Stimulated activated naive CD8-positive, alpha-beta T cell treated with anti-CD3 and anti-CD28 coated beads, Interleukin-15, amount 100 ng/mL, for 72 hours (primary cell): ENCODE data around the gene CELA2B.
"Not testable (repeated sequence)": the region's sequence is repeated elsewhere in the genome, so short reads cannot be mapped to it uniquely, and the experiment has no call there.

Experiments used
- ATAC-seq: fragments of 150-1000 bp; cut with Tn5 transposase; 2 replicates; pipeline ENCODE4 v1.10.0; 2021; ENCODE audit warnings: mild to moderate bottlenecking, moderate library complexity
- DNase-seq, 2 donors: peaks; one replicate each; pipeline ENCODE4 v3.0.0; 2021 to 2022
- H3K27ac Mint-ChIP-seq, 2 donors: one replicate each; pipeline ENCODE4 v1.8.0; 2022; ENCODE audit warnings: mild to moderate bottlenecking in 2 of 2, mixed read lengths in 2 of 2, moderate library complexity in 2 of 2
- H3K27me3 Mint-ChIP-seq: one replicate; pipeline ENCODE4 v1.8.0; 2022; ENCODE audit warnings: mixed read lengths
- H3K4me1 Mint-ChIP-seq: one replicate; pipeline ENCODE4 v1.8.0; 2022; ENCODE audit warnings: mild to moderate bottlenecking, mixed read lengths
- H3K4me3 Mint-ChIP-seq, 2 donors: one replicate each; pipeline ENCODE4 v1.8.0; 2022; ENCODE audit warnings: mild to moderate bottlenecking in 2 of 2, mixed read lengths in 2 of 2, moderate library complexity in 1 of 2
- H3K9me3 Mint-ChIP-seq, 2 donors: one replicate each; pipeline ENCODE4 v1.8.0; 2022; ENCODE audit warnings: mixed read lengths in 2 of 2

The CELA2B gene

DNA sequence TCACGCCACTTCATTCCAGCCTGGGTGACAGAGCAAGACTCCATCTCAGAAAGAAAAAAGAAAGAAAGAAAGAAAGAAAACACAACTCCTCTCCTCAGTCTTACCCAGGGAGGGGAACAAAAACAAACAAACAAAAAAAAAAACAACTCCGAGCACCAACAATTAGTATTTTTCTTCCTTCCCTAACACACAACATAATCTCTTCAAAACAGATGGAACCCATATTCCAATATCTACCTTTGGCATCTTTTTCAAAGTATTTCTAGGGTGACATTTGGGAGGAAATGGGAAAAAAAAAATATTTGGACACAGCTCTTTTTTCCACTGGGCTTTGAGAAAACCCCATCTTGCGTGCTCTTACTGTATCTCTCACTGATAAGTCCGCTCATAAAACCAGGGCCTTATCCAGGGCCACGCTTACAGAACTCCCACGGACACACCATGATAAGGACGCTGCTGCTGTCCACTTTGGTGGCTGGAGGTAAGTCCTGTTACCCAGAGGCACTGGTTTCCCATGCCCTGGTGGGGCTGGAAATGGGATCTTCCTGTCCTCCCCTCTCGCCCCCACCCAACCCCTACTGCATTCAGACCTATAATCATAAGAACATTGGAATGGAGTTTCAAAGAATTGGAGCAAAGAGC, 19.5 kb upstream of the CELA2B start, which contains the start of gene CELA2A:
TSS of gene CELA2A (plus strand) at position 420 of the 642 bp plus-strand sequence. CDS start at position 442, 22 bp downstream.
- DNase-seq: no peak
- Mint-ChIP-seq H3K9me3 (no peaks in the 10 kb centered on the region), H3K27me3 (peaks cover 7% of the 10 kb centered on the region), H3K4me1 (no peaks in the 10 kb centered on the region), H3K4me3 (no peak within 1 kb of the TSS), H3K27ac (no peak within 1 kb of the TSS)
- ATAC-seq: no peak

DNA sequence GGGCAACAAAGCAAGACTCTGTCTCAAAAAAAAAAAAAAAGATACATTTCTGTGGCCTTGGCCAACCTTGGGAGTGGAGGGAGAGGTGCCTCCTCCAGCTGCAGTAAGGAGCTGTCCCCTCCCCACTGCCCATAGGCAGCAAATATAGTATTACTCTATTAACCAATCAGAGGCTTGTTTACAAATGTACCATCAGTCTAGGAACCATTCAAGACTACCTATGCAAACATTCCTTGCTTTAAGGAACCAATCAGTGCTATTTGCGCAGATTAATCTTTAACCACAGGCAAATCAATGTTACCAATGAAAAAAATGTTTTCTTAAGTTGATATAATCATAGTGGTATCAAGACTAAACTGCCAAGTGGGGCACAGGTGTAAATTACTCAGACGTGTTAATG, 18.3 kb upstream of the CELA2B start:
- Mint-ChIP-seq H3K4me1 (no peaks in the 10 kb centered on the region), H3K4me3 (no peak overlapping the region), H3K27ac (no peak overlapping the region), H3K27me3 (peaks cover 7% of the 10 kb centered on the region), H3K9me3 (no peaks in the 10 kb centered on the region)
- DNase-seq (no peak), ATAC-seq (no peak)

DNA sequence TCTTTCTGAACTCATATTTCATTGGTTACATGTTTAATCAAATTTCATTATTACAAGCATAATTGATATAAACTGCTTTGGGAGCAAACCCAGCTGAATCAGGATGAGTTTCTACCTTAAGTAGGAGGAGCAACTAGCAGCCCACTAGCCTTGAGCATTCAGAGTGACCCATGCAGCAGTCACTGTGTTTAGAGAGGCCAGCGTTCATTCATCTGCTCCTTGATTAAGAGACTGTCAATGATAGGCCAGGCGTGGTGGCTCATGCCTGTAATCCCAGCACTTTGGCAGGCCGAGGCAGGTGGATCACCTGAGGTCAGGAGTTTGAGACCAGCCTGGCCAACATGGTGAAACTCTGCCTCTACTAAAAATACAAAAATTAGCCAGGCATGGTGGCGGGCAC, 17.5 kb upstream of the CELA2B start:
- not testable (repeated sequence) for DNase-seq, H3K9me3 Mint-ChIP-seq, ATAC-seq, H3K4me1 Mint-ChIP-seq, H3K27me3 Mint-ChIP-seq, H3K4me3 Mint-ChIP-seq, H3K27ac Mint-ChIP-seq

DNA sequence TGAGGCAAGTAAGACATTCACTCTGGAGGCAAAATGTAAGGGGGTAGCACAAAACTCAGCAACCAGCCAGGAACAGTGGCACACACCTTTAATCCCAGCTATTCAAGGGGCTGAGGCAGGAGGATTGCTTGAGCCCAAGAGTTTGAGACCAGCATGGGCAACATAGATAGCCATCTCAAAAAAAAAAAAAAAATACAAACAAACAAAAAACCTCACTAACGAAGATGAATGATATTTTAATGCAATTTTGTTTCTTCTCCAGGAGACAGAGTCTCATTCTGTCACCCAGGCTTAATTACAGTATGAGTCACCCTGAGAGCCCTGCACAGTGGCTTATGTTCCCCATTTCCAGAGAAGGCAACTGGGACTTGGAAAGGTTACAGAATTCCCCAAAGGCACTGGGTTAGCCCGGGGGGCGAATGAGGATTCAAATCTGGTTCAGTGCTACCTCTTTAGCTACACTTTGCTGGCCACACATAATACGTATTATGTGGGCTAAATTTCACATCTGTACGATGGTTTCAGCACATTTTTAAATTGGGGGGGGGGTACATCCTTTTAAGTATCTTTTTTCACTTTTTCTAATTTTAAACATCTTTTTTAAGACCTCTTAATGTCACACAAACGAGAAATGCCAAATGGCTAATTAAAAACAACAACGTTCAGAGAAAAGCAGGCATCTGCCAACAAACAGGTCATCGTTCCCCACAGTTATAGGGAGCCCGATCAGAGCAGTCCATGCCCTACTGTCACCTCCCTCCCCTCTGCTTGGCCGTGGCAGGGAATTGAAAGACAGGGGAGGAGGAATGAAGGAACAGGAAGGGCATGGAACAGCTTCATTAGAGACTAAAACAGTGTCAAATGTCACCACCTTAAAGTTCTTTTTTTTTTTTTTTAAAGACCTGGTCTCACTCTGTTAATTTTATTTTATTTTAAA, 15.9 kb upstream of the CELA2B start:
- Mint-ChIP-seq H3K4me3 (no peak overlapping the region), H3K9me3 (no peaks in the 10 kb centered on the region), H3K27ac (no peak overlapping the region), H3K4me1 (no peaks in the 10 kb centered on the region), H3K27me3 (peaks cover 7% of the 10 kb centered on the region)
- DNase-seq (no peak), ATAC-seq (no peak)

DNA sequence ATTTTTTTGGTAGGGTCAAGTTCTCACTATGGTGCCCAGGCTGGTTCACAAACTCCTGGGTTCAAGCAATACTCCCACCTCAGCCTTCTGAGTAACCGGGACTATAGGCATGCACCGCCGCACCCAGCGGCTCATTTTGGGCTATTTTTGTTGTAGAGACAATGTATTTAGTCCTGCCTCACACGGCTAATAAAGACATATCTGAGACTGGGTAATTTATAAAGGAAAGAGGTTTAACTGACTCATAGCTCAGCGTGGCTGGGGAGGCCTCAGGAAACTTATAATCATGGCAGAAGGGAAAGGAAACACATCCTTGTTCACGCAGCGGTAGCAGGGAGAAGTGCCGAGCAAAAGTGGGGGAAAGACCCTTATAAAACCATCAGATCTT, 15.2 kb upstream of the CELA2B start:
- Mint-ChIP-seq H3K4me3 (no peak overlapping the region), H3K9me3 (no peaks in the 10 kb centered on the region), H3K27me3 (peaks cover 7% of the 10 kb centered on the region), H3K27ac (no peak overlapping the region), H3K4me1 (no peaks in the 10 kb centered on the region)
- ATAC-seq (no peak), DNase-seq (no peak)

GRCh38 chr1:15463064-15463800, 12.7 kb upstream of the CELA2B start:
- H3K27ac Mint-ChIP-seq, H3K4me1 Mint-ChIP-seq, DNase-seq, H3K4me3 Mint-ChIP-seq, H3K27me3 Mint-ChIP-seq, H3K9me3 Mint-ChIP-seq, ATAC-seq: not testable (repeated sequence)

DNA sequence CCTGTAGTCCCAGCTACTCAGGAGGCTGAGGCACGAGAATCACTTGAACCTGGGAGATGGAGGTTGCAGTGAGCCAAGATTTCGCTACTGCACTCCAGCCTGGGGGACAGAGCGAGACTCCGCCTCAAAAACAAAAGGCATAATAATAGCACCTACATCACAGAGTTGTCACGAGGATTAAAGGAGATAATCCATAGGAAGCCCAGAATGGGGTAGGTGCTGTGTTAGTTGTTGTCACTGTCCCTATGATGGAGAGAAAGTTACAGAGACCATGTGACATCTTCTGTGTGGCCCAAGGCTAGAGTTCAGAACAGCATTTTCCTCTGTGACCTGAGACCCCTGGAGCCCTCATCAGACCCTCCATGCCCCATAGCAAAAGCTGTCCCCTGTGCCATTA, 12.0 kb upstream of the CELA2B start:
- H3K27me3 Mint-ChIP-seq, H3K4me3 Mint-ChIP-seq, H3K27ac Mint-ChIP-seq, DNase-seq, H3K4me1 Mint-ChIP-seq, H3K9me3 Mint-ChIP-seq, ATAC-seq: not testable (repeated sequence)

DNA sequence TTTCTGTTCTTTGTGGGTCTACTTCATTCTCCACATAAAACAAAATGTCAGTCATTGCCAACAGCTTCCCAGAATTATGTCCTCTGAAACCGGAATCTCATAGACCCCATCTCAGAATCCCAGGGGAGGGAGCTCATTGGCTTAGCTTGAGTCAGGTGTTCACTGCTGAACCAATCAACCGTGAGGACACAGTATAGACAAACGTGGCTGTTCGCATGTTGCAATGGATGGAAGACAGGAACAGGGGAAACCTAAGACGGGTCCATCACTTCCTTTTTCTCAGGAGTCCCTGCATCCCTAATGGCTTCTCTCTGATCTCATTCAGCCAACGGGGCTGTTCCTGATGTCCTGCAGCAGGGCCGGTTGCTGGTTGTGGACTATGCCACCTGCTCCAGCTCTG, 10.2 kb upstream of the CELA2B start:
- DNase-seq (no peak), ATAC-seq (no peak)
- Mint-ChIP-seq H3K27me3 (peaks cover 7% of the 10 kb centered on the region), H3K4me1 (no peaks in the 10 kb centered on the region), H3K27ac (no peak overlapping the region), H3K9me3 (no peaks in the 10 kb centered on the region), H3K4me3 (no peak overlapping the region)

DNA sequence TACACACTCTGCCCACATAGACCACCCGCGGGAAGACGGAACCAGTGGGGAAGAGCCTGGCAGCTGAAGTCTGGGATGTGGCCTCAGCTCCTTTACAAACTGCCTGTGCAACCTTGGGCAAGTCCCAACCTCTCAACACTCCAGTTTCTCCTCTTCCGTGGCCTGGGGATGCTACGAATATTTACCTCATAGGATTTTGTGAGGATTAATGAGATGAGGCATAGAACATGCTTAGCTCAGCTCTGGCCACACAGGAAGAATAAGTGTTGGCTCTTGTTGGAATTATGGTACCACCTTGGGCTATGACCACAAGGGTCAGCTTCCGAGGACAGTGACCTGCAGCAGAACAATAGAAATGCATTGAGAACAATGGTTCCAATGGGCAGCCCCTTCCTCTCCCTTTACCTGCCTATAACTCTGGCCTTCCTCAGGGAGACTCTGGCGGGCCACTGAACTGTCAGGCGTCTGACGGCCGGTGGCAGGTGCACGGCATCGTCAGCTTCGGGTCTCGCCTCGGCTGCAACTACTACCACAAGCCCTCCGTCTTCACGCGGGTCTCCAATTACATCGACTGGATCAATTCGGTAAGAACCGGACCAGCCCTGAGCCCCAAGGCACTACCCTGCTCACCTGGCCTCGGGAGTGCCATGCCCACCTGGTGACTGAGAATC, 8.8 kb upstream of the CELA2B start:
- not testable (repeated sequence) for H3K27ac Mint-ChIP-seq, DNase-seq, H3K4me1 Mint-ChIP-seq, H3K9me3 Mint-ChIP-seq, H3K4me3 Mint-ChIP-seq, H3K27me3 Mint-ChIP-seq, ATAC-seq

- ATAC-seq (no peak), DNase-seq (no peak)
- H3K27ac Mint-ChIP-seq: no peak overlapping the region
- H3K4me3 Mint-ChIP-seq: no peak overlapping the region
- no peaks in the 10 kb centered on the region for H3K9me3 Mint-ChIP-seq
- H3K27me3 Mint-ChIP-seq: peaks cover 7% of the 10 kb centered on the region
- no peaks in the 10 kb centered on the region for H3K4me1 Mint-ChIP-seq
Measured at GRCh38 chr1:15468145-15468544, 7.8 kb upstream of the CELA2B start.

DNA sequence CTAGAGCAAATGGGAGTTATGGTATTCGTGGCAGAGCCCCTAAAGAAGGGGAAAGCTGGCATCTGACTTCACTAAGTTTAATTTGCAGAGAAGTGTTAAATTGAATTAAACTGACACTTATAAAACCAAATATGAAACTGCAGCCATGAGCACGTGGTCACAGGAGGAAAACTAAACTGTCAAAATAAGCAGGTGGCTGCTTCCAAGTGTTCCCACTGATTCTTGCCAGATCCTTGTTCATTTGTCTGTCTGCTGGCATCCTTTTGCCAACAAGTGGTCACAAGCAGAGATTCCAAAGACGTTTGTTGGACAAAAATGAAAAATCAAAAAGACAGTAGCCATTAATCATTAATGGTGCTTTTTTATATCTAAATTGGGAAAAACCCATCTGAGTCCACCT, 6.5 kb upstream of the CELA2B start:
- no peak for ATAC-seq
- DNase-seq: no peak
- peaks cover 7% of the 10 kb centered on the region for H3K27me3 Mint-ChIP-seq
- H3K27ac Mint-ChIP-seq: no peak overlapping the region
- H3K4me3 Mint-ChIP-seq: no peak overlapping the region
- no peaks in the 10 kb centered on the region for H3K4me1 Mint-ChIP-seq
- H3K9me3 Mint-ChIP-seq: no peaks in the 10 kb centered on the region

- not testable (repeated sequence) for DNase-seq, H3K9me3 Mint-ChIP-seq, H3K27ac Mint-ChIP-seq, ATAC-seq, H3K4me1 Mint-ChIP-seq, H3K27me3 Mint-ChIP-seq, H3K4me3 Mint-ChIP-seq
Measured at GRCh38 chr1:15469821-15470448, 6.0 kb upstream of the CELA2B start.

GRCh38 chr1:15471067-15471466, 4.8 kb upstream of the CELA2B start:
- not testable (repeated sequence) for ATAC-seq, H3K9me3 Mint-ChIP-seq, DNase-seq, H3K27ac Mint-ChIP-seq, H3K4me3 Mint-ChIP-seq, H3K4me1 Mint-ChIP-seq, H3K27me3 Mint-ChIP-seq

DNA sequence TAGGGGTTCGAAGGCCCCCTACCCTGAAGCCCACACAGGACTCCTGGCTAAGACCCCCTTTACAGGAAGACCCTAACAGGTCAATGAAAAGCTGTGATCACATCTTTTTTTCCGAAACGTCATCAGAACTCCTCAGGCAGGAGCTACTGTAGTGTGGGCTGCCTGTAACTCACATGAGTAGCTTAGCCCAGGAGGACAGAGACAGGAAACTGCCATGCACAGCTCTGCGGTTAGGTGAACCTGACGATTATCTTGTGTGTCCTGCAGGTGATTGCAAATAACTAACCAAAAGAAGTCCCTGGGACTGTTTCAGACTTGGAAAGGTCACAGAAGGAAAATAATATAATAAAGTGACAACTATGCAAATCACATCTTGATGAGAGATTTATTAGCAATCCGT, 4.2 kb upstream of the CELA2B start:
- H3K4me1 Mint-ChIP-seq, DNase-seq, ATAC-seq, H3K9me3 Mint-ChIP-seq, H3K27ac Mint-ChIP-seq, H3K27me3 Mint-ChIP-seq, H3K4me3 Mint-ChIP-seq: not testable (repeated sequence)

DNA sequence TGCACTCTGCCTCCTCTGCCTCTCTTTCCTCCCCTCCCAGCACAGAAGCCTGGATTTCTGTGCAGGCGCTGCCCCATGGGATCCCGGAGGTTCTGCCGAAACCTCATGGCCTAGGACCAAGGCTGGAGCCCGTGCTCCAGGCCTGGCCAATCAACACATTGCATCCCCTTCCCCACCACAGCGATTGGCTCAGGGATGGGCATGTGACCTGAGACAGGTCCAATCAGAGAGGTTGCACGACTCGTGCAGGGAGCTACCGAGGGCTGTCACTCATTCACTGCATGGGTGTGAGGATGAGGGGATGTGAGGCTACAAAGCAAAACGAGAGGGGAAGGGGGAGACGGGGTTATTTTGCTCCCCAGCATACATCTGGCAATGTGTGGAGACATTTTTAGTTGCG, 3.3 kb upstream of the CELA2B start:
- ATAC-seq (no peak), DNase-seq (no peak)
- no peaks in the 10 kb centered on the region for H3K9me3 Mint-ChIP-seq
- no peak overlapping the region for H3K27ac Mint-ChIP-seq
- no peaks in the 10 kb centered on the region for H3K4me1 Mint-ChIP-seq
- no peak overlapping the region for H3K4me3 Mint-ChIP-seq
- H3K27me3 Mint-ChIP-seq: peaks cover 7% of the 10 kb centered on the region
